BE2C (cell line): Measurements from ENCODE around the gene FBXL20.

ENCODE experiments used
- DNase-seq: peaks from one replicate; pipeline ENCODE4 v3.0.0-alpha.2; 2020
- H3K27me3 ChIP-seq: fragments of 250-450 bp; sonication (Bioruptor Pico); 2 replicates; pipeline ENCODE4 v1.5.1; 2020; ENCODE audit warnings: mild to moderate bottlenecking
- H3K36me3 ChIP-seq: fragments of 250-450 bp; sonication (Bioruptor Pico); 2 replicates; pipeline ENCODE4 v1.5.1; 2020; ENCODE audit warnings: mild to moderate bottlenecking
- H3K4me1 ChIP-seq: fragments of 250-450 bp; sonication (Bioruptor Pico); 2 replicates; pipeline ENCODE4 v1.5.1; 2020
- H3K4me3 ChIP-seq: 2 replicates; pipeline ENCODE4 v1.5.1; 2011; ENCODE audit warnings: low read depth, low read length
- H3K9me3 ChIP-seq: fragments of 250-450 bp; sonication (Bioruptor Pico); 2 replicates; pipeline ENCODE4 v1.5.1; 2020
- TF ChIP-seq, protein P1 (sequence below): IDR thresholded peaks from 2 replicates; pipeline ENCODE4 v1.5.1; 2012; ENCODE audit warnings: mild to moderate bottlenecking, low read depth, low read length

Gene FBXL20

DNA sequence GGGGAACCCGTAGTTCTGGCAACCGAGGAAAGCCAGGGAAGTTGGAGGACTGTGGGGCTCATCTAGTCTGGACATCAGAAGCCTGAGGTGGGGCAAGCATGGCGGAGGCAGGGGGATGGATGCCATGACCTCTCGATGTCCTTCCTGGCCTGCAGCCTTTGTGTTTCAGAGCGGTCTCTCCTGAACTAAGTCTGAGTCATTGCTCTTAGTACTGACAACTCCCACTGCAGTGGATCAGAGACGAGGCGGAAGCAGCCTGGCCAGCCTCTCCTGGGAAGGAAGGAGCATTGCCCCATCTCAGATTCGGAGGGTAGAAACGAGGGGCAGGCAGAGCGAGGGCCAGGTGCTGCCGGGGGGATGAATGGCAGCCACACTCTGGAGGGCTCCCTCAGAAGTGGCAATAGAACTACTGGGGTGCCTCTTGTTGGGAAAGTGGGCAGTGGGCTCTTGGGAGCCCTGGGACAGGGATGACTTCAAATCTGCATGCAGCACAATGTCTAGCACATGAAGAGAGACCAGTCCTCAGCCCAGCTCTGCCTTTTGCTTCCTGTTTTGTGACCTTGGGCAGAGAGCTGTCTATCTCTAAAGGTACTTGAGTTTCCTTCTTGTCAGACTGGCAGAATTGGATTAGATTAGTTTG is 172.0 kb downstream of the FBXL20 start:
- H3K4me1 ChIP-seq, result peaks cover 23% of the 10 kb centered on the region
- TF ChIP-seq, protein P1, sequence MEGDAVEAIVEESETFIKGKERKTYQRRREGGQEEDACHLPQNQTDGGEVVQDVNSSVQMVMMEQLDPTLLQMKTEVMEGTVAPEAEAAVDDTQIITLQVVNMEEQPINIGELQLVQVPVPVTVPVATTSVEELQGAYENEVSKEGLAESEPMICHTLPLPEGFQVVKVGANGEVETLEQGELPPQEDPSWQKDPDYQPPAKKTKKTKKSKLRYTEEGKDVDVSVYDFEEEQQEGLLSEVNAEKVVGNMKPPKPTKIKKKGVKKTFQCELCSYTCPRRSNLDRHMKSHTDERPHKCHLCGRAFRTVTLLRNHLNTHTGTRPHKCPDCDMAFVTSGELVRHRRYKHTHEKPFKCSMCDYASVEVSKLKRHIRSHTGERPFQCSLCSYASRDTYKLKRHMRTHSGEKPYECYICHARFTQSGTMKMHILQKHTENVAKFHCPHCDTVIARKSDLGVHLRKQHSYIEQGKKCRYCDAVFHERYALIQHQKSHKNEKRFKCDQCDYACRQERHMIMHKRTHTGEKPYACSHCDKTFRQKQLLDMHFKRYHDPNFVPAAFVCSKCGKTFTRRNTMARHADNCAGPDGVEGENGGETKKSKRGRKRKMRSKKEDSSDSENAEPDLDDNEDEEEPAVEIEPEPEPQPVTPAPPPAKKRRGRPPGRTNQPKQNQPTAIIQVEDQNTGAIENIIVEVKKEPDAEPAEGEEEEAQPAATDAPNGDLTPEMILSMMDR, result no peak
- peaks cover 12% of the 10 kb centered on the region for H3K27me3 ChIP-seq
- H3K36me3 ChIP-seq, result no peaks in the 10 kb centered on the region
- DNase-seq, result no peak
- no peaks in the 10 kb centered on the region for H3K9me3 ChIP-seq
- no peak overlapping the region for H3K4me3 ChIP-seq

DNA sequence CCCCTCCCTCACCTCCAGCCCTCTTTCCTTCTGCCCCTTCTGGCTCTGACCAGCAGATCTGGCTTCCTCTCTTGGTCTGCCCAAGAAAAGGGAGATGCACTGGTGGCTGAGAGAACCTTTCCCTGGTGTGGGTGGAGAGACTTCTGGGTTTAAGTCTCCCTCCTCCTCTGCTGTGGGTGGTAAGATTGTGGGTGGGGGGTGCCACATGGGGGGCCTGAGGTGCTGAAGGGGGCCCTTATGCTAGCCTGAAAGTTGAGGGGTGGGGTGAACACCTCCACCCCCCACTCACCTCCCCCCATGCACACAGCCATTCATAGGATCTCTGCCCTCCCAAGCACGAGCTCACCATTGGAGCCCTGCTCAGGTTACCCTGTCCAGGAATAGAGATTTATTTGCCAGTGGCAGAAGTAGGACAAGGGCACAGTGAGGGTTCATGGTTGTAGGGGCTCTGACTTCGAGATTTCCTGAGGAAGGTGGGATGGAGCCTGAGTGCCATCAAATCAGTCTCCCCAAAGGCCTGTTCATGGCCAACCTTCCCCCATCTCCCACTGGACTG is 174.0 kb downstream of the FBXL20 start:
- no peaks in the 10 kb centered on the region for H3K36me3 ChIP-seq
- DNase-seq, result no peak
- H3K4me1 ChIP-seq, result peaks cover 23% of the 10 kb centered on the region
- no peaks in the 10 kb centered on the region for H3K9me3 ChIP-seq
- no peak overlapping the region for H3K4me3 ChIP-seq
- H3K27me3 ChIP-seq, result peaks cover 17% of the 10 kb centered on the region
- TF ChIP-seq, protein P1, result no peak

DNA sequence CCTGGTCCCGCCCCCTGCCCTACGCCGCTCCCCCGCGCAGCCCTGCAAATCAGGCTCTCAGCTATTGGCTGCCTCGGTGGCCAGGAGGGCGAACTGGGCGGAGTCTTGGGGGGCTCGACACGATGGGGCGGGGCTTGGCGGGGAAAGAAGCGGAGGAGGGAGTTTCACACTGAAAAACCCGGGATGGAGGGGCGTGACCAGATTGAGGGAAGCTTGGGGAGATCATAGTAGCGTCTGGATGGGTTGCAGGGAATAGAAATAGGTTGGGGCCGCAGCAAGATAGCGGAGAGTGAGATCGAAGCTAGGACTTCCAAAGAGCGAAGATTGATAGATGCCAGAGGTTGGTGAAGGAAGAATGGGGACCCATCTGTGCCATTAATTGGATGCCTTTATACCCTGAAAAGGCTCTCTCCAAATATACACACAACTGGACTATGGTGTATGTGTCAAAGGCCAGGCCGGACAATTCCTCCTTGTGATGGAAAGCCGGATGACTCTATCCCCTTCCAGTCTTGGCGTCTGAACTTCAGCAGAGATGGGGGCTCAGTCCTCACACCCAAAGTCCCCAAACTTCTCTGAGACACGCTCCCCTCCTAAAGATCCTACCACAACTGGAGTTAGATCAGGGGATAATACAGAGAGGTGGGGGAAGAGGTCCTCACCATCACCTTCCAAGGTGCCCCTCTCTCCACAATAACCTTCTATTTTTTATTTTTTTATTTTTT is 175.3 kb downstream of the FBXL20 start:
- peak; percentile 97 for DNase-seq
- H3K4me3 ChIP-seq, result peak overlapping the region; percentile 27; the same call in 1 of the 2 replicates
- TF ChIP-seq, protein P1, result no peak

DNA sequence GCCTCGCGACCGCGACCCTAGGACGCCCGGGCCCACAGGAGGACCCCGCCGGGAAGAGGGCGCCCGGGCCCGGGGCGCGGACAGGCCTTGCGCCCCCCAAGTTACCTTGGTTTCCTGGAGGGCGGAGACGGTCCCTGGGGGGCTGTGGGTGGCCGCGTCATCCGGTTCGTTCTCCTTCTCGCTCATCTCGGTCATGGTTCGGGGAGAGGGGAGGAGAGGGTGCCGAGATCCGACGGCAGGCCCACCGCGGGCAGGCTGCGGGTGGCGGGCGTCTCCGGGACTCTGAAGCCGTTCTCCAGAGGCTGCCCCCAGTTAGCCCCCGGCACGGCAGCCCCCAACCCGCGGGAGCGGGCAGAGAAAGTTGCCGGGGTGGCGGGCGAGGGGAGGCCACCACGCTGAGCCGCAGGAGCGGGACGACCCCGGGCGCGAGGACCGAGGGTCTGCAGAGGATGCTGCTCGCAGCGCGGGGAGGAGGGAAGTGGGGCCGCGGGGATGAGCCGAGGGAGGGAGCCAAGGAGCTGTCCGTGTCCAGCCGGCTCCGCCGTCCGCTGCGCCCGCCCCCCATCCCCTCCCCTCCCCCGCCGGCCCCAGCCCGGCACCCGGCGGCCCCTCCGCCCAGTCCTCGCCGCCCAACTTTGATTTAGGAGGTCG is 176.0 kb downstream of the FBXL20 start, which contains the start of gene STAC2:
STAC2 (minus strand) TSS at position 638 of the 651 bp plus-strand sequence; CDS start at position 195, 443 bp downstream.
- TF ChIP-seq, protein P1, result no peak
- Histone ChIP-seq H3K4me1 (peaks cover 6% of the 10 kb centered on the region; the same call in 1 of the 2 replicates), H3K36me3 (no peaks in the 10 kb centered on the region), H3K27me3 (peaks cover 17% of the 10 kb centered on the region), H3K4me3 (peak within 1 kb of the TSS; percentile 46), H3K9me3 (no peaks in the 10 kb centered on the region)
- no peak for DNase-seq

More for the DNA sequence above, 175.3 kb downstream of the FBXL20 start:
- H3K27me3 ChIP-seq, result peaks cover 17% of the 10 kb centered on the region
- H3K4me1 ChIP-seq, result peaks cover 12% of the 10 kb centered on the region
- H3K36me3 ChIP-seq, result no peaks in the 10 kb centered on the region
- H3K9me3 ChIP-seq, result no peaks in the 10 kb centered on the region

DNA sequence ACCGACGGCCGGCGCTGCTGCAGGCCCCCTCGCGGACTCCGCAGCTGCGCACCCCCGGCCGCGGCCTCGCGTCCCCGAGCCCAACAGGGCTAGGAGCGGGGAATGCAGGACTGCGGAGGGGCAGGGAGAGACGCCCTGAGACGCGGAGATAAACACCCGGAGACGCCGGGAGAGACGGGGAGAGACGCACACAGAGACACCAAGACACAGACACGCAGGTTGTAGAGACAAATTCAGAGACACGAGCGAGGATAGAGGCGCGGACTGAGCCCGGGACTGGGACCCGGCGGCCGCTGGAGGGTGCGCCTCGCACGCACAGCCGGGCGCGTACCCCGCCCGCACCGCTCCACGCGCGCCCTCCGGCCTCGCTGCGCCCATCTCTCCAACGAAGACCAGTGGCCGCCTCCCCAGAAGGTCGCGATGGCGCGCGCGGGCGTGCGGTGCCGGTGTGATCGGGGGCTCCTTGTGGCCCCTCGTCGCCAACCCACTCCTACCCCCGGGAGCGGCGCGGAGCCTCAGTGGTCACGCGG is 176.6 kb downstream of the FBXL20 start:
- no peak for DNase-seq
- peaks cover 6% of the 10 kb centered on the region; the same call in 1 of the 2 replicates for H3K4me1 ChIP-seq
- TF ChIP-seq, protein P1, result no peak
- no peaks in the 10 kb centered on the region for H3K36me3 ChIP-seq
- H3K4me3 ChIP-seq, result peak overlapping the region; percentile 46
- H3K9me3 ChIP-seq, result no peaks in the 10 kb centered on the region
- peaks cover 17% of the 10 kb centered on the region for H3K27me3 ChIP-seq
